MCF 10A (cell line): Measurements from ENCODE around the gene ATF7. TPM values are rescaled to one million over a fixed set of nuclear protein-coding genes. Genes with fewer than 3 reads are reported as not detected.

ENCODE experiments used
- BruUV-seq: library from RNA; stranded (reverse); fragments of 400-500 nt; replicated peaks from 2 replicates; lab custom pipeline; 2021; lab: Mats Ljungman, UMichigan
- CTCF ChIA-PET: fragments of 300-600 bp; sonication (Branson Sonifier 250); formaldehyde crosslinking; extraction: SDS; loops from one replicate; lab custom pipeline; 2021; ENCODE audit warnings: antibody characterized with exemption, inconsistent platforms; lab: Yijun Ruan, JAX
- POLR2A ChIA-PET: fragments of 300-600, 350-650 bp; sonication (Branson Sonifier 250); formaldehyde crosslinking; extraction: SDS; loops from one replicate; lab custom pipeline; 2020; ENCODE audit warnings: antibody characterized with exemption, inconsistent platforms; lab: Yijun Ruan, JAX
- DNase-seq: peaks from one replicate; pipeline ENCODE4 v3.0.0-alpha.2; 2018; ENCODE audit not compliant: unreplicated experiment
- H3K27ac Mint-ChIP-seq: one replicate; pipeline ENCODE4 v1.8.0; 2022; ENCODE audit warnings: mild to moderate bottlenecking, low read depth, mixed read lengths; ENCODE audit not compliant: unreplicated experiment
- H3K27me3 Mint-ChIP-seq: one replicate; pipeline ENCODE4 v1.8.0; 2022; ENCODE audit warnings: mixed read lengths; ENCODE audit not compliant: insufficient read depth, unreplicated experiment
- H3K36me3 Mint-ChIP-seq: one replicate; pipeline ENCODE4 v1.8.0; 2022; ENCODE audit warnings: mild to moderate bottlenecking, moderate library complexity, mixed read lengths; ENCODE audit not compliant: insufficient read depth, unreplicated experiment
- H3K4me1 Mint-ChIP-seq: one replicate; pipeline ENCODE4 v1.8.0; 2022; ENCODE audit warnings: mixed read lengths; ENCODE audit not compliant: insufficient read depth, unreplicated experiment
- H3K4me3 Mint-ChIP-seq: one replicate; pipeline ENCODE4 v1.8.0; 2022; ENCODE audit warnings: mild to moderate bottlenecking, moderate library complexity, mixed read lengths; ENCODE audit not compliant: unreplicated experiment
- H3K9me3 Mint-ChIP-seq: one replicate; pipeline ENCODE4 v1.8.0; 2022; ENCODE audit warnings: mixed read lengths; ENCODE audit not compliant: unreplicated experiment
- intact Hi-C: fragments of 100-400 bp; cut with micrococcal nuclease; formaldehyde crosslinking; loops from 2 replicates; pipeline ENCODE4 v1.14.1; 2022
- total RNA-seq: library from RNA; stranded (reverse); gene quantifications from 2 replicates; pipeline ENCODE4 v1.2.3, GENCODE V29; 2022
- TF ChIP-seq, protein P1 (sequence below): fragments of 200-600 bp; IDR thresholded peaks from one replicate; pipeline ENCODE4 v1.8.0; 2022; ENCODE audit warnings: antibody characterized with exemption, mild to moderate bottlenecking; ENCODE audit not compliant: unreplicated experiment

Gene ATF7
- total RNA-seq, 1 experiment from 2014 or later = 40.8 TPM

- no peak for DNase-seq
- intact Hi-C loops = no loop called here
- H3K4me1 Mint-ChIP-seq = peaks cover 35% of the 10 kb centered on the region
- H3K4me3 Mint-ChIP-seq = peak overlapping the region; percentile 8
- no peaks in the 10 kb centered on the region for H3K9me3 Mint-ChIP-seq
- H3K27ac Mint-ChIP-seq = peak overlapping the region; percentile 90
- no TSS peak for BruUV-seq
- POLR2A ChIA-PET = interaction anchor here (1.1 kb wide), 1 partner anchor 113 kb away, joined by 3 read pairs; the partner anchor contains the start of gene ATP5MC2
- H3K36me3 Mint-ChIP-seq = peaks cover 11% of the 10 kb centered on the region
- H3K27me3 Mint-ChIP-seq = no peaks in the 10 kb centered on the region
- CTCF ChIA-PET = interaction anchor here (1.0 kb wide), 1 partner anchor 183 kb away, joined by 3 read pairs; no protein-coding TSS in a partner anchor
- TF ChIP-seq, protein P1, sequence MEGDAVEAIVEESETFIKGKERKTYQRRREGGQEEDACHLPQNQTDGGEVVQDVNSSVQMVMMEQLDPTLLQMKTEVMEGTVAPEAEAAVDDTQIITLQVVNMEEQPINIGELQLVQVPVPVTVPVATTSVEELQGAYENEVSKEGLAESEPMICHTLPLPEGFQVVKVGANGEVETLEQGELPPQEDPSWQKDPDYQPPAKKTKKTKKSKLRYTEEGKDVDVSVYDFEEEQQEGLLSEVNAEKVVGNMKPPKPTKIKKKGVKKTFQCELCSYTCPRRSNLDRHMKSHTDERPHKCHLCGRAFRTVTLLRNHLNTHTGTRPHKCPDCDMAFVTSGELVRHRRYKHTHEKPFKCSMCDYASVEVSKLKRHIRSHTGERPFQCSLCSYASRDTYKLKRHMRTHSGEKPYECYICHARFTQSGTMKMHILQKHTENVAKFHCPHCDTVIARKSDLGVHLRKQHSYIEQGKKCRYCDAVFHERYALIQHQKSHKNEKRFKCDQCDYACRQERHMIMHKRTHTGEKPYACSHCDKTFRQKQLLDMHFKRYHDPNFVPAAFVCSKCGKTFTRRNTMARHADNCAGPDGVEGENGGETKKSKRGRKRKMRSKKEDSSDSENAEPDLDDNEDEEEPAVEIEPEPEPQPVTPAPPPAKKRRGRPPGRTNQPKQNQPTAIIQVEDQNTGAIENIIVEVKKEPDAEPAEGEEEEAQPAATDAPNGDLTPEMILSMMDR = no peak
Observed at GRCh38 chr12:53563452-53564028, 62.6 kb downstream of the ATF7 start.

GRCh38 chr12:53561590-53561953 lies 64.6 kb downstream of the ATF7 start:
- Mint-ChIP-seq H3K9me3 (no peaks in the 10 kb centered on the region), H3K4me1 (peaks cover 49% of the 10 kb centered on the region), H3K4me3 (peak overlapping the region; percentile 52), H3K36me3 (peaks cover 16% of the 10 kb centered on the region), H3K27ac (peak overlapping the region; percentile 90), H3K27me3 (no peaks in the 10 kb centered on the region)
- peak; percentile 83 for DNase-seq
- ChIA-PET POLR2A (interaction anchor here (0.6 to 3.2 kb wide), 11 partner anchors 11 to 114 kb away, joined by 3 to 25 read pairs (median 4); partner anchors contain the start of genes ATF7 and ATP5MC2), CTCF (interaction anchor here (0.7 to 1.3 kb wide), 3 partner anchors 29 to 55 kb away, joined by 3 to 5 read pairs (median 3); no protein-coding TSS in a partner anchor)
- TF ChIP-seq, protein P1 = no peak
- BruUV-seq = no TSS peak
- intact Hi-C loops = no loop called here

GRCh38 chr12:53560912-53561589 lies 65.1 kb downstream of the ATF7 start:
- BruUV-seq = TSS peak; percentile 94
- POLR2A ChIA-PET = interaction anchor here (0.9 to 3.2 kb wide), 8 partner anchors 10 to 115 kb away, joined by 3 to 25 read pairs (median 4); partner anchors contain the start of genes ATF7 and ATP5MC2
- H3K27ac Mint-ChIP-seq = peak overlapping the region; percentile 90

More at GRCh38 chr12:53560912-53561589, 65.1 kb downstream of the ATF7 start:
- Mint-ChIP-seq H3K4me3 (peak overlapping the region; percentile 52), H3K4me1 (peaks cover 49% of the 10 kb centered on the region), H3K27me3 (no peaks in the 10 kb centered on the region), H3K36me3 (peaks cover 16% of the 10 kb centered on the region), H3K9me3 (no peaks in the 10 kb centered on the region)
- TF ChIP-seq, protein P1 = no peak
- intact Hi-C loops = no loop called here
- no peak for DNase-seq
- CTCF ChIA-PET = interaction anchor here (0.7 to 1.3 kb wide), 3 partner anchors 52 to 61 kb away, joined by 3 read pairs; no protein-coding TSS in a partner anchor
